ENCODE results near the gene EEF1A2.

Gene EEF1A2

GRCh38 chr20:63440366-63440955, 58.4 kb downstream of the EEF1A2 start:
- no peak for TF ChIP-seq CTCF (IDR thresholded peaks at IDR 0.05; ENCODE audit: insufficient read depth, low read length, missing control alignments)
- POLR2A ChIA-PET = no interaction called here
- CTCF ChIA-PET = no interaction called here
- no peak for DNase-seq (ENCODE audit: low read depth, low spot score)
- H3K4me3 ChIP-seq (ENCODE audit: low read depth, low read length) = no peak overlapping the region

DNA sequence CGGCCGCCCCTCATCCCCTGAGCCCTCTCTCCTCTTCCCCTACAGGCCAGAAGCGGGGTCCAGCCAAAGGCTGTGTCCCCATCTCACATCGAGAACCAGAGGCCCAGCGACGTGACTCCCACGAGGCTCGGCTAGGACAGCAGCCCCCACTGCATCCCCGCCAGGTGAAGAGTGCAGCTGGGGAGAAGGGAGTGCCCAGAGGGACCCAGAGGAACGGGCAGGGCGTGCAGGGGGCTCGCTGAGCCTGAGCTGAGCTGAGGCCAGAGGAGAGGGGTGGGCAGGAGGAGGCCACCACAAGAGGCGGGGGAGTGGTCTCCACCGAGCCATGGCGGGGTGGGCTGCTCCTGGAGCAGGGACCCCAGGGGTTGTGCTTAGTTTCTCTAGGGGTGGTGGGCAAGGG, 59.0 kb downstream of the EEF1A2 start:
- TF ChIP-seq CTCF (IDR thresholded peaks at IDR 0.05; ENCODE audit: insufficient read depth, low read length, missing control alignments) = no peak
- no peak for DNase-seq (ENCODE audit: low read depth, low spot score)
- no peak overlapping the region for H3K4me3 ChIP-seq (ENCODE audit: low read depth, low read length)
- ChIA-PET CTCF (no interaction called here), POLR2A (no interaction called here)

- ChIA-PET POLR2A (no interaction called here), CTCF (no interaction called here)
- no peak for DNase-seq (ENCODE audit: low read depth, low spot score)
- TF ChIP-seq CTCF (IDR thresholded peaks at IDR 0.05; ENCODE audit: insufficient read depth, low read length, missing control alignments) = no peak
- H3K4me3 ChIP-seq (ENCODE audit: low read depth, low read length) = no peak overlapping the region
These were observed 60.8 kb downstream of the EEF1A2 start for GRCh38 chr20:63438121-63438520.
